ENCODE data around the gene IFRD2.
"Not testable (repeated sequence)": the region's sequence is repeated elsewhere in the genome, so short reads cannot be mapped to it uniquely, and the experiment has no call there.

DNA sequence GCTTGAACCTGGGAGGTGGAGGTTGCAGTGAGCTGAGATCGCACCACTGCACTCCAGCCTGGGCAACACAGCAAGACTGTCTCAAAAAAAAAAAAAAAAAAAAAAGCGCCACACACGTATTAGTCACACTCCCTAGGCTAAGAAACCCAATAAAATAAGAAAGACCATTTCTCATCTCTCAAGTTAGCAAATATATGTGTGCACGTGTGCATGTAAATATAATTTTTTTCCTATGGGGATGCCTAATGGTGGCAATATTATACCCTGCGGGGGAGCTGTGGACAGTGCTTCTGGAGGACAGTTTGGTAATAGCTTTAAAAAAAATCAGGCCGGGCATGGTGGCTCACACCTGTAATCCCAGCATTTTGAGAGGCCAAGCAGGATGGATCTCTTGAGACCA is 8.1 kb downstream of the IFRD2 start:
- not testable (repeated sequence) for TF ChIP-seq EZH2 (IDR thresholded peaks at IDR 0.05; ENCODE audit: insufficient read depth, poor library complexity, severe bottlenecking); EZH2phosphoT487 (IDR thresholded peaks at IDR 0.05; ENCODE audit: insufficient read depth, low read depth)
